HCT116 (cell line): ENCODE measurements around the gene SRA1. TPM values are rescaled to one million over a fixed set of nuclear protein-coding genes. Genes with fewer than 3 reads are reported as not detected.

Experiments used
- ATAC-seq: fragments of 200-7000 bp; cut with Tn5 transposase; 2 replicates; pipeline ENCODE4 v1.9.1; 2020; ENCODE audit warnings: mild to moderate bottlenecking, moderate library complexity
- BruUV-seq: library from RNA; stranded (reverse); fragments of 400-500 nt; replicated peaks from 2 replicates; lab custom pipeline; 2021; lab: Mats Ljungman, UMichigan
- CTCF ChIA-PET: fragments of 300-600 bp; sonication (Branson Sonifier 250); formaldehyde crosslinking; loops from one replicate; lab custom pipeline; 2021; ENCODE audit warnings: antibody characterized with exemption; lab: Charles Lee
- POLR2A ChIA-PET: fragments of 300-600, 350-600 bp; sonication (Branson Sonifier 250); formaldehyde crosslinking; loops from one replicate; lab custom pipeline; 2021; ENCODE audit warnings: antibody characterized with exemption; lab: Charles Lee
- RAD21 ChIA-PET, 2 experiments: fragments of 300-600 bp; sonication (Branson Sonifier 250); formaldehyde crosslinking; loops; one replicate each; lab custom pipeline; 2023; ENCODE audit warnings: low total read pairs in 2 of 2; ENCODE audit not compliant: uncharacterized antibody in 2 of 2, unreplicated experiment in 2 of 2, low non-redundant PET in 1 of 2; lab: Charles Lee
- DNase-seq: peaks from one replicate; pipeline ENCODE4 v3.0.0-alpha.2; 2010; ENCODE audit warnings: low read depth, low spot score
- H2AFZ ChIP-seq: fragments of 200-600 bp; shearing (Covaris generic), sonication (generic); 2 replicates; pipeline ENCODE4 v1.6.1; 2017; ENCODE audit warnings: low read depth, mixed run types, mixed read lengths, antibody characterized with exemption, low read length; ENCODE audit not compliant: poor library complexity, severe bottlenecking
- H3K27ac ChIP-seq: 2 replicates; pipeline ENCODE4 v1.5.1; 2012; ENCODE audit warnings: low read depth, low read length
- H3K27me3 ChIP-seq: fragments of 200-600 bp; sonication (generic); 2 replicates; pipeline ENCODE4 v1.6.1; 2016; ENCODE audit warnings: mixed run types, low read length, mixed read lengths; ENCODE audit not compliant: insufficient read depth
- H3K36me3 ChIP-seq, 2 experiments: fragments of 200-500 bp in 1 of 2; fragments of 200-600 bp in 1 of 2; sonication (Bioruptor generic) in 1 of 2; sonication (generic) in 1 of 2; 2 replicates each; pipeline versions ENCODE4 v1.5.1 to v1.6.1; 2014 to 2016; ENCODE audit warnings: low read length in 2 of 2, inconsistent platforms in 1 of 2, mixed read lengths in 1 of 2, mixed run types in 1 of 2; ENCODE audit not compliant: insufficient read depth in 2 of 2, control insufficient read depth in 1 of 2
- H3K4me1 ChIP-seq, 2 experiments: fragments of 200-600 bp in 1 of 2; sonication (generic) in 1 of 2; 2 replicates each; pipeline versions ENCODE4 v1.5.1 to v1.6.1; 2012 to 2017; ENCODE audit warnings: low read length in 2 of 2, inconsistent platforms in 1 of 2, mild to moderate bottlenecking in 1 of 2, mixed read lengths in 1 of 2, mixed run types in 1 of 2, moderate library complexity in 1 of 2; ENCODE audit not compliant: insufficient read depth in 2 of 2, control insufficient read depth in 1 of 2
- H3K4me2 ChIP-seq: fragments of 200-600 bp; sonication (generic); 2 replicates; pipeline ENCODE4 v1.6.1; 2017; ENCODE audit warnings: mixed run types, low read length, mixed read lengths
- H3K4me3 ChIP-seq, 2 experiments: fragments of 200-600 bp in 1 of 2; sonication (generic) in 1 of 2; replicated peaks in 1 of 2; 2 replicates each; pipeline ENCODE4 v1.5.1; 2011 to 2016; ENCODE audit warnings: low read length in 2 of 2, control low read depth in 1 of 2, low read depth in 1 of 2, mild to moderate bottlenecking in 1 of 2, mixed read lengths in 1 of 2, mixed run types in 1 of 2
- H3K79me2 ChIP-seq: fragments of 200-600 bp; sonication (generic); 2 replicates; pipeline ENCODE4 v1.6.1; 2017; ENCODE audit warnings: mild to moderate bottlenecking, mixed run types, low read length, moderate library complexity, mixed read lengths; ENCODE audit not compliant: insufficient read depth
- H3K9ac ChIP-seq: fragments of 200-600 bp; sonication (generic); 2 replicates; pipeline ENCODE4 v1.6.1; 2016; ENCODE audit warnings: low read length, mixed read lengths
- H3K9me2 ChIP-seq: fragments of 200-600 bp; sonication (generic), shearing (Covaris generic); 2 replicates; pipeline ENCODE4 v1.6.1; 2017; ENCODE audit warnings: mixed run types, mild to moderate bottlenecking, moderate library complexity; ENCODE audit not compliant: insufficient read depth
- H3K9me3 ChIP-seq, 2 experiments: fragments of 200-500 bp in 1 of 2; fragments of 200-600 bp in 1 of 2; sonication (Bioruptor generic) in 1 of 2; sonication (generic) in 1 of 2; 2 replicates each; pipeline ENCODE4 v1.6.1; 2014 to 2017; ENCODE audit warnings: low read length in 2 of 2, mixed read lengths in 2 of 2, inconsistent platforms in 1 of 2, low read depth in 1 of 2, mild to moderate bottlenecking in 1 of 2, mixed run types in 1 of 2, moderate library complexity in 1 of 2; ENCODE audit not compliant: control insufficient read depth in 1 of 2, insufficient read depth in 1 of 2
- H4K20me1 ChIP-seq: fragments of 200-600 bp; sonication (generic), shearing (Covaris generic); 2 replicates; pipeline ENCODE4 v1.6.1; 2017; ENCODE audit warnings: mixed run types, mild to moderate bottlenecking, moderate library complexity; ENCODE audit not compliant: insufficient read depth
- REST ChIP-seq: IDR thresholded peaks from 2 replicates; pipeline ENCODE4 v1.6.1; 2012; ENCODE audit warnings: low read depth
- TCF7L2 ChIP-seq: IDR thresholded peaks from 2 replicates; pipeline ENCODE4 v1.7.0; 2011; ENCODE audit warnings: borderline replicate concordance, inconsistent platforms; ENCODE audit not compliant: insufficient read depth, insufficient read length; ENCODE audit errors: extremely low read depth
- intact Hi-C: fragments of 100-400 bp; cut with micrococcal nuclease; formaldehyde crosslinking; loops from 2 replicates; pipeline ENCODE4 v1.10.0; 2022
- total RNA-seq: library from RNA; stranded (reverse); gene quantifications from one replicate; pipeline ENCODE4 v1.2.1, GENCODE V29; 2021; ENCODE audit not compliant: unreplicated experiment

SRA1 gene
- total RNA-seq, 1 experiment from 2014 or later = 41.7 TPM

- peak; percentile 16; the same call in 1 of the 2 replicates for ATAC-seq
- ChIA-PET POLR2A (no interaction called here), RAD21 (interaction anchor here in 1 of 2 experiments (1.1 kb wide), 1 partner anchor 173 kb away, joined by 3 read pairs; no protein-coding TSS in a partner anchor), CTCF (interaction anchor here (0.7 to 1.3 kb wide), 3 partner anchors 174 to 184 kb away, joined by 3 to 4 read pairs (median 3); no protein-coding TSS in a partner anchor)
- H3K79me2 ChIP-seq = peaks cover 19% of the 10 kb centered on the region; the same call in 1 of the 2 replicates
- peaks cover 14 to 40% of the 10 kb centered on the region in 2 experiments; a peak in 3 of 4 replicates for H3K36me3 ChIP-seq
- peak overlapping the region; percentile 34; the same call in 1 of the 2 replicates for H3K27ac ChIP-seq
- BruUV-seq = no TSS peak
- H4K20me1 ChIP-seq = no peaks in the 10 kb centered on the region
- no peak overlapping the region for H2AFZ ChIP-seq
- H3K9me3 ChIP-seq = no peaks in the 10 kb centered on the region
- peak overlapping the region; percentile 10; the same call in 1 of the 2 replicates for H3K4me2 ChIP-seq
- no peak overlapping the region for H3K4me3 ChIP-seq
- no peak for TF ChIP-seq REST
- peak; percentile 23 for TF ChIP-seq TCF7L2
- H3K9ac ChIP-seq = no peak overlapping the region
- no peaks in the 10 kb centered on the region for H3K27me3 ChIP-seq
- intact Hi-C loops = no loop called here
- no peak for DNase-seq
- peaks cover 2 to 25% of the 10 kb centered on the region in 2 experiments; a peak in 3 of 4 replicates for H3K4me1 ChIP-seq
- H3K9me2 ChIP-seq = no peaks in the 10 kb centered on the region
Observed at GRCh38 chr5:140546851-140547507, 10.3 kb downstream of the SRA1 start.
